HG03354 (cell line): Measurements from ENCODE around the gene NHLRC4.

Source experiments
- ATAC-seq: cut with Tn5 transposase; IDR thresholded peaks from one replicate; pipeline ENCODE4 v1.9.1; 2021; ENCODE audit warnings: mild to moderate bottlenecking; ENCODE audit not compliant: unreplicated experiment, poor library complexity, severe bottlenecking

NHLRC4 gene

GRCh38 chr16:566475-567372, at the start of gene NHLRC4:
TSS of gene NHLRC4 (plus strand) at chr16:567005. CDS start at chr16:568048, 1,043 bp downstream.
- peak; percentile 63 for ATAC-seq

GRCh38 chr16:518858-519257, 47.9 kb upstream of the NHLRC4 start:
- no peak for ATAC-seq

GRCh38 chr16:519425-519824, 47.4 kb upstream of the NHLRC4 start:
- ATAC-seq, result no peak

GRCh38 chr16:519841-520687, 46.7 kb upstream of the NHLRC4 start:
- ATAC-seq, result no peak

- no peak for ATAC-seq
These were observed 46.0 kb upstream of the NHLRC4 start for GRCh38 chr16:520847-521246.

- no peak for ATAC-seq
These were observed 45.2 kb upstream of the NHLRC4 start for GRCh38 chr16:521381-522210.

GRCh38 chr16:522320-523096, 44.3 kb upstream of the NHLRC4 start:
- ATAC-seq, result no peak

GRCh38 chr16:523097-523741, 43.6 kb upstream of the NHLRC4 start:
- ATAC-seq, result no peak

GRCh38 chr16:524274-525040, 42.3 kb upstream of the NHLRC4 start:
- no peak for ATAC-seq

- no peak for ATAC-seq
These were observed 41.7 kb upstream of the NHLRC4 start for GRCh38 chr16:525123-525519.

- no peak for ATAC-seq
These were observed 41.2 kb upstream of the NHLRC4 start for GRCh38 chr16:525520-526180.

- ATAC-seq, result peak; percentile 4
These were observed 40.4 kb upstream of the NHLRC4 start for GRCh38 chr16:526181-527014.

GRCh38 chr16:527015-527903, 39.5 kb upstream of the NHLRC4 start, which contains the start of gene CAPN15:
TSS of gene CAPN15 (plus strand) at chr16:527712. CDS start at chr16:546839, 19,127 bp downstream.
- ATAC-seq, result peak; percentile 74

- peak; percentile 11 for ATAC-seq
These were observed 38.4 kb upstream of the NHLRC4 start for GRCh38 chr16:528111-529011.
